Transverse colon (tissue), 4 donors: ENCODE results near the gene ZMIZ1. TPM values are rescaled to one million over a fixed set of nuclear protein-coding genes. Genes with fewer than 3 reads are reported as not detected.

Source experiments
- DNase-seq: peaks from one replicate; pipeline ENCODE4 v3.0.0-alpha.2; 2019
- H3K27ac ChIP-seq, 4 donors: fragments of 200-600 bp; sonication (generic); 2 replicates each; pipeline ENCODE4 v1.5.1; 2016 to 2018; ENCODE audit warnings: inconsistent platforms in 4 of 4
- H3K27me3 ChIP-seq: fragments of 200-600 bp; sonication (generic); 2 replicates; pipeline ENCODE4 v1.5.1; 2017; ENCODE audit warnings: inconsistent platforms
- H3K36me3 ChIP-seq, 4 donors: fragments of 200-600 bp; sonication (generic); 2 replicates each; pipeline ENCODE4 v1.5.1; 2017 to 2019; ENCODE audit warnings: inconsistent platforms in 4 of 4
- H3K4me1 ChIP-seq, 4 donors: fragments of 200-600 bp; sonication (generic); 2 replicates each; pipeline ENCODE4 v1.5.1; 2017 to 2020; ENCODE audit warnings: inconsistent platforms in 4 of 4
- H3K4me3 ChIP-seq, 4 donors: fragments of 200-600 bp; sonication (generic); 1 replicate in 1 of 4; 2 replicates in 3 of 4; pipeline versions ENCODE4 v1.5.1 to v1.6.1; 2017 to 2019; ENCODE audit warnings: inconsistent platforms in 4 of 4
- H3K9me3 ChIP-seq, 2 donors: fragments of 200-600 bp; sonication (generic); 2 replicates each; pipeline ENCODE4 v1.5.1; 2017 to 2019; ENCODE audit warnings: inconsistent platforms in 2 of 2
- EP300 ChIP-seq: sonication (generic); formaldehyde crosslinking; IDR thresholded peaks from one replicate; pipeline ENCODE4 v1.6.1; 2017; ENCODE audit warnings: antibody characterized with exemption, low read depth
- POLR2A ChIP-seq: fragments of 450-650 bp; IDR thresholded peaks from one replicate; pipeline ENCODE4 v1.6.1; 2016; ENCODE audit warnings: antibody characterized with exemption, mild to moderate bottlenecking, moderate library complexity
- POLR2AphosphoS5 ChIP-seq, 3 donors: sonication (generic); formaldehyde crosslinking; IDR thresholded peaks; one replicate each; pipeline ENCODE4 v1.6.1; 2016; ENCODE audit warnings: antibody characterized with exemption in 3 of 3
- WGBS, 2 donors: methylation state at CpG; one replicate each; pipeline ENCODE4 v1.1.5; 2018; ENCODE audit warnings: low coverage in 1 of 2; 5-methylcytosine and 5-hydroxymethylcytosine counted together
- in situ Hi-C, 4 donors: fragments of 200-750 bp; cut with MboI; loops; one replicate each; pipeline versions ENCODE4 v1.15.0 to v1.15.1; 2017; ENCODE audit warnings: low sequenced_read_pairs in 3 of 4, low pct_ligation_motif_present in 1 of 4, low pct_unique_long_range_greater_than_20kb in 1 of 4
- intact Hi-C: fragments of 100-400 bp; cut with DNase I; formaldehyde crosslinking; loops from one replicate; pipeline ENCODE4 v1.15.1; 2023; ENCODE audit warnings: low total_unique reads
- total RNA-seq, 4 donors: library from RNA; depleted of rRNA; stranded (reverse); fragments of >200 nt; gene quantifications; one replicate each; pipeline ENCODE4 v1.1.0, GENCODE V29; 2016
- TF ChIP-seq, protein P1 (sequence below), 5 experiments: fragments of 200-600 bp in 3 of 5; fragments of 450-650 bp in 2 of 5; sonication (generic) in 3 of 5; IDR thresholded peaks; 1 replicate in 2 of 5; 2 replicates in 3 of 5; pipeline ENCODE4 v1.5.1; 2016 to 2017; ENCODE audit warnings: antibody characterized with exemption in 5 of 5, inconsistent platforms in 3 of 5, mild to moderate bottlenecking in 2 of 5, moderate library complexity in 1 of 5

The ZMIZ1 gene
- total RNA-seq, 4 donors from 2014 or later = 32.0 to 108 (median 63.0) TPM

DNA sequence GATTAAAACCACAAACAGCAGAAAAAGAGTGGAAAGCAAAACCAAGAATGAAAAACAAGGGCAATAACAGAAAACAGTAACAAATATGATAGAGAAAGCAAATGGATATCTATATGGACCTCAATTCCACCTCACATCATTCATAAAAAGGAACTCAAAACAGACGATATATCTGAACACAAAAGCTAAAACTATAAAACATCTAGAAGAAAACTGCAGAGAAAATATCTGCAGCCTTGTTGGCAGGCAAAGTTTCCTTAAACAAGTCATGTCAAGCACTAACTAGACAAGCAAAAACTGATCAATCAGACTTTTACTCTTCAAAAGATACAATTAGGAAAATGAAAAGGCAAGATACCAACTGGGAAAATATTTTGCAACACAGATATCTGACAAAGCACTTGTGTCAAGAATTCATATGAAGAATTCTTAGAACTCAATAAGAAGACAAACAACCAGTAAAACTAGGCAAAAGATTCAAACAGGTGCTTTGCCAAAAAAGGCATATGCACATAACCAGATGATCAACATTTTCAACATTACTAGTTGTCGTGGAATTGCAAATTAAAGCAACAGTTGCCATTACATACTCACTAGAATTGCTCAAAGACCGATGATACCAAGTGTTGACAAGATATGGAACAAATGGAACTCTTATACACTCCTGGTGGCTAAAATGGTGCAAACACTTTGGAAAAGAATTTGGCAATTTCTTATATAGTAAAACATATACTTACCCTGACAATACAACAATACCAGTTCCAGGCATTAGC is 25.9 kb upstream of the ZMIZ1 start:
- in situ Hi-C loops (no loop called here), intact Hi-C loops (no loop called here)
- Histone ChIP-seq H3K4me1 (peaks cover 0 to 5% (median 3%) of the 10 kb centered on the region in 4 donors), H3K27ac (no peak overlapping the region), H3K27me3 (no peaks in the 10 kb centered on the region), H3K9me3 (no peaks in the 10 kb centered on the region), H3K4me3 (no peak overlapping the region), H3K36me3 (no peaks in the 10 kb centered on the region)
- DNase-seq = no peak
- WGBS, 2 donors = 70 to 86% methylated on average over 3 of the region's 3 CpGs
- TF ChIP-seq, protein P1, sequence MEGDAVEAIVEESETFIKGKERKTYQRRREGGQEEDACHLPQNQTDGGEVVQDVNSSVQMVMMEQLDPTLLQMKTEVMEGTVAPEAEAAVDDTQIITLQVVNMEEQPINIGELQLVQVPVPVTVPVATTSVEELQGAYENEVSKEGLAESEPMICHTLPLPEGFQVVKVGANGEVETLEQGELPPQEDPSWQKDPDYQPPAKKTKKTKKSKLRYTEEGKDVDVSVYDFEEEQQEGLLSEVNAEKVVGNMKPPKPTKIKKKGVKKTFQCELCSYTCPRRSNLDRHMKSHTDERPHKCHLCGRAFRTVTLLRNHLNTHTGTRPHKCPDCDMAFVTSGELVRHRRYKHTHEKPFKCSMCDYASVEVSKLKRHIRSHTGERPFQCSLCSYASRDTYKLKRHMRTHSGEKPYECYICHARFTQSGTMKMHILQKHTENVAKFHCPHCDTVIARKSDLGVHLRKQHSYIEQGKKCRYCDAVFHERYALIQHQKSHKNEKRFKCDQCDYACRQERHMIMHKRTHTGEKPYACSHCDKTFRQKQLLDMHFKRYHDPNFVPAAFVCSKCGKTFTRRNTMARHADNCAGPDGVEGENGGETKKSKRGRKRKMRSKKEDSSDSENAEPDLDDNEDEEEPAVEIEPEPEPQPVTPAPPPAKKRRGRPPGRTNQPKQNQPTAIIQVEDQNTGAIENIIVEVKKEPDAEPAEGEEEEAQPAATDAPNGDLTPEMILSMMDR (IDR thresholded peaks at IDR 0.05) = no peak
- no peak for TF ChIP-seq POLR2AphosphoS5 (IDR thresholded peaks at IDR 0.05)

DNA sequence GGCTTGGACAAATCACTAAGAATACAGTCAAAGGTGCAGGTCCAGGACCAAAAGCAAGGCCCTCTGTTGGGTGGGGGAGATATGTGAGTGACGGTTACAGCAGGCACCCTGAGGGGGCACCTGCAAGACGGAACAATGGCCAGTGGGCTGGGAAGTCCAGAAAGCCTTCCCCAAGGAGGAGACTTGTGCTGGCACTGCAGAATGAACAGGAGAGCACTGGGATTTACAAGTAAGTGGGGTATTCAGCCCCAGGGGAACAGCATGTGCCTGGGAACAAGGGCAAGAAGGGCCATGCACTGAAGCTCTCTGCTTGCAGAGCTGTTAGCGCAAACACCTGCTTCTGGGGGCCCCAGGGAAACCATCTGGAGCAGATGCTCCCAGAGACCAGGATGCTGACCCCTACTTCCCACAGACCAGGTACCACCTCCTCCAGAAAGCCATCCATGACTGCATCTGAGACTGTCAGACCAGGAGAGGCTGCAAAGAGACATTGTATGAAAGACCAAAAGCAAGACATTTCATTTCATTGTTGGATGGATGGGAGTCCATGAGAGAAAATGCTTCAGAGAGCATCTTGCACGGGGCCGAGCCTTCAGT is 24.6 kb upstream of the ZMIZ1 start:
- intact Hi-C loops = no loop called here
- in situ Hi-C loops = no loop called here
- WGBS, 2 donors = 92 to 94% methylated on average over 2 to 5 of the region's 5 CpGs
- Histone ChIP-seq H3K4me3 (no peak overlapping the region), H3K27me3 (no peaks in the 10 kb centered on the region), H3K9me3 (no peaks in the 10 kb centered on the region), H3K36me3 (no peaks in the 10 kb centered on the region), H3K27ac (no peak overlapping the region), H3K4me1 (peaks cover 9 to 19% (median 16%) of the 10 kb centered on the region in 4 donors)
- DNase-seq = no peak
- TF ChIP-seq EP300 (no peak), POLR2A (no peak), POLR2AphosphoS5 (IDR thresholded peaks at IDR 0.05) (no peak)
- TF ChIP-seq, protein P1 (IDR thresholded peaks at IDR 0.05) = no peak

DNA sequence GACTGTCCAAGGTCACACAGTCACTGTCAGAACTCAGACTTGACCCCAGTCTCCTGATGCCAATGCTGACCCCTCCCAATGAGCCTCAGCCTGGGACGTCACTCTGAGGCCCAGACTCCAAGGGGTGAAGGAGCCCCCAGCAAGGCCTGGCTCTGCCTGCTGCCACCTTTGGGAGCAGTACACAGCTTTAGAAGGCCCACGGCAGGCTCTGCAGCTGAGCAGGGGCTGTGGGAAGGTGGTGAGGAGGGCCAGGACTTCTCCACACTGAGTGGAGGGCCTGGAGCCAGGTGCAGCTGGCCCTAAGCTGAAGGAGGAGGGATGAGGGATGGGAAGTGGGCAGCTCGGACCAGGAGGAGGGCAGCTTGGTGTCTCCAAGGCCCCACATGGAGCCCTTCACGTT is 23.9 kb upstream of the ZMIZ1 start:
- DNase-seq = no peak
- no peaks in the 10 kb centered on the region for H3K9me3 ChIP-seq
- H3K4me1 ChIP-seq = peaks cover 11 to 26% (median 21%) of the 10 kb centered on the region in 4 donors
- no peak overlapping the region for H3K4me3 ChIP-seq
- H3K36me3 ChIP-seq = no peaks in the 10 kb centered on the region
- intact Hi-C loops (no loop called here), in situ Hi-C loops (no loop called here)
- 82% methylated on average over 4 of the region's 4 CpGs; no CpG with 5 or more reads in 1 of the 2 donors for WGBS, 2 donors
- no peak for TF ChIP-seq POLR2AphosphoS5 (IDR thresholded peaks at IDR 0.05)
- TF ChIP-seq POLR2A = no peak
- TF ChIP-seq EP300 = no peak
- TF ChIP-seq, protein P1 (IDR thresholded peaks at IDR 0.05) = no peak
- H3K27me3 ChIP-seq = no peaks in the 10 kb centered on the region
- no peak overlapping the region for H3K27ac ChIP-seq

DNA sequence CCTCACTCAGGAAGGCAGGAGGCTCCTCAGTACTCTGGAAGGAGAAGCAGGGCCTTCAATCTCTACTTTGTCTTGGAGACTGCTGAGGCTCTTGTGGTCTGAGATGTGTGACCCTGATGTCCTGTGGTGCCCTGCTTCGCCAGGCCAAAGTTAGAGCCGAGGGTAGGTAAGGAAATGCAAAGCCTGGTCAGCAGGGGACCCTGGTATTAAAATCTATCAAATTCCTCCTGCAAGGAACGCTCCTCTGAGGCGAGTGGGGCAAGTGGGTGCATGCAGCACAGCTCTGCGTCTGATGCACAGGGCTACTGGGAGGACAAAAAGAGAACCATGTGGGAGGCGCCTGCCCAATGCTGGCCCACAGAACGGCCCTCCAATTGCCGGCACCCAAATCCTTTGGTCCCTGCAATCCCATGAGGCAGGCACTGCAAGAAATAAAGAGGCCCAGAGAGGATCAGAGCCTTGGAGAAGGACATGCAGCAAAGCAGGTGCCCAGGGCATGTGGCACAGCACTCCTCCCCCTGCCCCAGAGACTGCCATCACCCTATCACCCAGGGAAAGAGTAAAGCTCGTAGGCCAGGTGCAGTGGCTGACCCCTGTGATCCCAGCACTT is 23.1 kb upstream of the ZMIZ1 start:
- intact Hi-C loops = no loop called here
- no peak for DNase-seq
- H3K27ac ChIP-seq = no peak overlapping the region
- H3K36me3 ChIP-seq = no peaks in the 10 kb centered on the region
- no peaks in the 10 kb centered on the region for H3K27me3 ChIP-seq
- 85 to 91% methylated on average over 4 to 8 of the region's 9 CpGs for WGBS, 2 donors
- H3K4me1 ChIP-seq = peaks cover 12 to 34% (median 28%) of the 10 kb centered on the region in 4 donors
- TF ChIP-seq EP300 = no peak
- TF ChIP-seq, protein P1 (IDR thresholded peaks at IDR 0.05) = no peak
- TF ChIP-seq POLR2AphosphoS5 (IDR thresholded peaks at IDR 0.05) = no peak
- TF ChIP-seq POLR2A = no peak
- no peak overlapping the region for H3K4me3 ChIP-seq
- H3K9me3 ChIP-seq = no peaks in the 10 kb centered on the region
- in situ Hi-C loops = no loop called here
